GM12878 (cell line): Measurements from ENCODE around the gene FNDC3B. TPM values are rescaled to one million over a fixed set of nuclear protein-coding genes. Genes with fewer than 3 reads are reported as not detected.

Experiments
- ATAC-seq: fragments of 200-7000 bp; cut with Tn5 transposase; 3 replicates; pipeline ENCODE4 v1.9.1; 2020; ENCODE audit warnings: mild to moderate bottlenecking, moderate library complexity
- BruUV-seq: library from RNA; stranded (reverse); fragments of 400-500 nt; replicated peaks from 2 replicates; lab custom pipeline; 2021; lab: Mats Ljungman, UMichigan
- CTCF ChIA-PET: fragments of 300-600 bp; sonication (Branson Sonifier 250); formaldehyde crosslinking; extraction: SDS; loops from one replicate; lab custom pipeline; 2021; ENCODE audit warnings: inconsistent platforms; lab: Yijun Ruan, JAX
- POLR2A ChIA-PET: fragments of 350-600 bp; formaldehyde crosslinking; extraction: SDS; loops from one replicate; lab custom pipeline; 2021; ENCODE audit warnings: inconsistent platforms; lab: Charles Lee
- RAD21 ChIA-PET: fragments of 300-600 bp; sonication (Branson Sonifier 250); formaldehyde crosslinking; loops from one replicate; lab custom pipeline; 2023; ENCODE audit warnings: antibody characterized with exemption; ENCODE audit not compliant: unreplicated experiment; lab: Charles Lee
- SMC1A ChIA-PET: fragments of 300-600 bp; sonication (Branson Sonifier 250); formaldehyde crosslinking; loops from one replicate; lab custom pipeline; 2023; ENCODE audit not compliant: unreplicated experiment, uncharacterized antibody; lab: Charles Lee
- DNase-seq: peaks from one replicate; pipeline ENCODE4 v3.0.0-alpha.2; 2011; ENCODE audit warnings: low read depth, low spot score
- FAIRE-seq: peaks from 3 replicates; lab custom pipeline; 2011; peaks lifted over from hg19 to GRCh38; lab: Jason Lieb, UNC
- H2AFZ ChIP-seq: 2 replicates; pipeline ENCODE4 v1.6.0; 2011; ENCODE audit warnings: low read depth, low read length, control low read depth; ENCODE audit not compliant: control insufficient read depth
- H3K27ac ChIP-seq: 2 replicates; pipeline ENCODE4 v1.5.1; 2011; ENCODE audit warnings: control low read depth; ENCODE audit not compliant: control insufficient read depth, insufficient read depth
- H3K27me3 ChIP-seq, 2 experiments: replicated peaks in 1 of 2; 2 replicates each; pipeline versions ENCODE4 v1.6.0 to v1.6.1; 2011; ENCODE audit warnings: low read length in 1 of 2; ENCODE audit not compliant: control insufficient read depth in 2 of 2, insufficient read depth in 2 of 2
- H3K36me3 ChIP-seq, 2 experiments: 2 replicates each; pipeline ENCODE4 v1.5.1; 2011; ENCODE audit warnings: low read length in 1 of 2; ENCODE audit not compliant: control insufficient read depth in 2 of 2, insufficient read depth in 2 of 2
- H3K4me1 ChIP-seq: 2 replicates; pipeline ENCODE4 v1.6.1; 2011; ENCODE audit warnings: mild to moderate bottlenecking, low read length, moderate library complexity, mixed read lengths; ENCODE audit not compliant: control insufficient read depth, insufficient read depth
- H3K4me2 ChIP-seq: 2 replicates; pipeline ENCODE4 v1.6.0; 2011; ENCODE audit warnings: control low read depth; ENCODE audit not compliant: control insufficient read depth, insufficient read depth
- H3K4me3 ChIP-seq: fragments of 200-600 bp; sonication (generic); 2 replicates; pipeline ENCODE4 v1.5.1; 2016
- H3K79me2 ChIP-seq: 2 replicates; pipeline ENCODE4 v1.6.0; 2011; ENCODE audit warnings: low read length; ENCODE audit not compliant: control insufficient read depth, insufficient read depth
- H3K9ac ChIP-seq: 2 replicates; pipeline ENCODE4 v1.8.0; 2011; ENCODE audit warnings: low read length, control low read depth, mixed read lengths; ENCODE audit not compliant: control insufficient read depth, insufficient read depth
- H3K9me3 ChIP-seq: replicated peaks from 3 replicates; pipeline ENCODE4 v1.5.1; 2011; ENCODE audit warnings: mild to moderate bottlenecking, low read length; ENCODE audit not compliant: control insufficient read depth, insufficient read depth
- H4K20me1 ChIP-seq: 2 replicates; pipeline ENCODE4 v1.6.0; 2011; ENCODE audit not compliant: control insufficient read depth, insufficient read depth
- CREM ChIP-seq: IDR thresholded peaks from 2 replicates; pipeline ENCODE4 v1.6.1; 2014; ENCODE audit warnings: antibody characterized with exemption, low read depth
- EED ChIP-seq: sonication (generic); IDR thresholded peaks from 2 replicates; pipeline ENCODE4 v1.6.1; 2016; ENCODE audit warnings: antibody characterized with exemption, low read depth
- EP300 ChIP-seq, 2 experiments: fragments of 150-350 bp in 1 of 2; IDR thresholded peaks; 2 replicates each; pipeline ENCODE4 v1.6.1; 2011 to 2012; ENCODE audit warnings: low read depth in 2 of 2, low read length in 2 of 2, borderline replicate concordance in 1 of 2, improper control_type of control experiment in 1 of 2, inconsistent platforms in 1 of 2; ENCODE audit not compliant: control insufficient read depth in 1 of 2
- GATAD2B ChIP-seq: fragments of 450-650 bp; conservative IDR thresholded peaks from 2 replicates; pipeline ENCODE4 v1.6.1; 2017; ENCODE audit warnings: low read depth, mild to moderate bottlenecking, moderate library complexity
- NR2C1 ChIP-seq: fragments of 450-650 bp; IDR thresholded peaks from 2 replicates; pipeline ENCODE4 v1.6.1; 2017; ENCODE audit warnings: antibody characterized with exemption, mild to moderate bottlenecking, moderate library complexity
- PML ChIP-seq: IDR thresholded peaks from 2 replicates; pipeline ENCODE4 v1.6.1; 2012; ENCODE audit warnings: low read length, inconsistent platforms
- RB1 ChIP-seq: fragments of 450-650 bp; formaldehyde crosslinking; IDR thresholded peaks from 2 replicates; pipeline ENCODE4 v1.6.1; 2017; ENCODE audit warnings: mild to moderate bottlenecking, borderline replicate concordance
- SUPT20H ChIP-seq: IDR thresholded peaks from 2 replicates; pipeline ENCODE4 v1.6.1; 2011; ENCODE audit warnings: low read depth, mild to moderate bottlenecking, low read length, moderate library complexity, borderline replicate concordance; ENCODE audit not compliant: control insufficient read depth
- SUZ12 ChIP-seq: fragments of 200-600 bp; sonication (generic); IDR thresholded peaks from one replicate; pipeline ENCODE4 v1.6.1; 2018; ENCODE audit warnings: antibody characterized with exemption, mild to moderate bottlenecking; ENCODE audit not compliant: unreplicated experiment
- TAF1 ChIP-seq: IDR thresholded peaks from 2 replicates; pipeline ENCODE4 v1.6.1; 2011; ENCODE audit warnings: mild to moderate bottlenecking, low read depth, low read length, borderline replicate concordance
- TARDBP ChIP-seq: IDR thresholded peaks from 2 replicates; pipeline ENCODE4 v1.6.1; 2016; ENCODE audit warnings: borderline replicate concordance
- TCF3 ChIP-seq: IDR thresholded peaks from 2 replicates; pipeline ENCODE4 v1.6.1; 2012; ENCODE audit warnings: low read depth, mild to moderate bottlenecking, low read length, borderline replicate concordance; ENCODE audit not compliant: insufficient read depth
- WGBS: methylation state at CpG from one replicate; pipeline ENCODE4 v1.1.6; 2016; ENCODE audit warnings: low lambda C conversion rate; ENCODE audit not compliant: insufficient replicate concordance, insufficient coverage; ENCODE audit errors: missing lambda C conversion rate; 5-methylcytosine and 5-hydroxymethylcytosine counted together
- in situ Hi-C: fragments of 300-500 bp; cut with MboI; formaldehyde crosslinking; loops from 9 replicates; pipeline ENCODE4 v1.14.3; 2018; ENCODE audit warnings: mixed read lengths
- intact Hi-C: fragments of 100-400 bp; cut with micrococcal nuclease; formaldehyde crosslinking; loops from one replicate; pipeline ENCODE4 v1.14.2; 2022; ENCODE audit not compliant: unreplicated experiment
- polyA plus RNA-seq, 11 experiments: library from polyadenylated mRNA; depleted of rRNA in 4 of 11; unstranded in 6 of 11; stranded (reverse) in 5 of 11; fragments of >200 nt; fragmentation: Nextera tagmentation in 4 of 11; fragmentation: Illumina TruSeq in 1 of 11; extraction: Ambion mirVana in 4 of 11; extraction: Trizol in 1 of 11; gene quantifications; 1 replicate in 1 of 11; 2 replicates in 10 of 11; pipeline versions ENCODE4 v1.2.1 to v1.2.3, GENCODE V29; 2011 to 2016; ENCODE audit warnings: inconsistent platforms in 2 of 11, missing spikeins in 2 of 11, low read depth in 1 of 11
- total RNA-seq, 4 experiments: library from RNA; depleted of rRNA in 3 of 4; stranded (reverse); fragments of >200 nt in 3 of 4; fragmentation: Illumina TruSeq in 1 of 4; extraction: Trizol in 1 of 4; gene quantifications; 2 replicates each; pipeline versions ENCODE4 v1.2.1 to v1.2.3, GENCODE V29; 2013 to 2021
- TF ChIP-seq, protein P1 (sequence below): IDR thresholded peaks from 2 replicates; pipeline ENCODE4 v1.6.1; 2012; ENCODE audit warnings: low read depth, low read length, improper control_type of control experiment
- TF ChIP-seq, protein P2 (sequence below): fragments of 150-350 bp; IDR thresholded peaks from 2 replicates; pipeline ENCODE4 v1.6.1; 2016; ENCODE audit warnings: low read depth, low read length
- TF ChIP-seq, protein P3 (sequence below): fragments of 150-350 bp; IDR thresholded peaks from 2 replicates; pipeline ENCODE4 v1.6.1; 2014; ENCODE audit warnings: mild to moderate bottlenecking, low read depth, low read length
- TF ChIP-seq, protein P4 (sequence below): IDR thresholded peaks from 2 replicates; pipeline ENCODE4 v1.6.1; 2012; ENCODE audit warnings: low read length, inconsistent platforms

FNDC3B gene
- total and polyA plus RNA-seq, 10 of the 15 experiments (the other 5 are each of a cell fraction or from before 2014, with no cell fraction given): 7.9 to 35.0 (median 18.5) TPM

DNA sequence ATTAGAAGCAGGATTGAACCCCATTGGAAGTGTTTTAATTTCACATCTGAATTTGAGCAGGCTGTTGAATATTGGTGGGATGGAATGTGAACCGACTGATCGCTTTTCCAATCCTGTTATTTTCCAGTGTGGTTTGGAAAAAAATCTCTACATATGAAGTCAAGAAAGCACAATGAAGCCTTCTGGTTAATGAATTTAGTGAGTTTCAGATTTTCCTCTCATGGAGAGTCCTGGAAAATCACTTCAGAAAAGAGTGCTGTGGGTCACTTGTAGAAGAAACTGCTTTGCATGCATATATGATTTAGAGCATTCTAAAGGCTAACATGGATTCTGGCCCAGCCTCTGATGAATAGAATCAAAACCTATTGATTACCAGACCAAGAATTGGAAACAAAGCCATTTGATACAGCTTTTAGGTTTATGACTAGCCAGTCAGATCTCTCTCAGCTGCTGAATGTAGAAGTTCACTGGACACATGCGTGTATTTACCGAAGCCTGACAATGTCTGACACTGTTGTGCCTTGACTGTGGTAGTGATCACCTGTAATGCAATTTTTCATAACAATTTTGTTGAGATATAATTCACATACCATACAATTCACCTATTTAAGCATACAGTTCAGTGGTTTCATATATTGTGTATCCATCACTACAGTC lies 121.9 kb downstream of the FNDC3B start (continued):
- TF ChIP-seq EP300 (IDR thresholded peaks at IDR 0.05; ENCODE audit: borderline replicate concordance in 1 of 2, control insufficient read depth in 1 of 2, low read depth in 2 of 2, low read length in 2 of 2) (no peak), TCF3 (no peak), CREM (no peak), NR2C1 (no peak), GATAD2B (no peak), PML (no peak)
- TF ChIP-seq, protein P1, sequence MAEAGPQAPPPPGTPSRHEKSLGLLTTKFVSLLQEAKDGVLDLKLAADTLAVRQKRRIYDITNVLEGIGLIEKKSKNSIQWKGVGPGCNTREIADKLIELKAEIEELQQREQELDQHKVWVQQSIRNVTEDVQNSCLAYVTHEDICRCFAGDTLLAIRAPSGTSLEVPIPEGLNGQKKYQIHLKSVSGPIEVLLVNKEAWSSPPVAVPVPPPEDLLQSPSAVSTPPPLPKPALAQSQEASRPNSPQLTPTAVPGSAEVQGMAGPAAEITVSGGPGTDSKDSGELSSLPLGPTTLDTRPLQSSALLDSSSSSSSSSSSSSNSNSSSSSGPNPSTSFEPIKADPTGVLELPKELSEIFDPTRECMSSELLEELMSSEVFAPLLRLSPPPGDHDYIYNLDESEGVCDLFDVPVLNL: no peak

DNA sequence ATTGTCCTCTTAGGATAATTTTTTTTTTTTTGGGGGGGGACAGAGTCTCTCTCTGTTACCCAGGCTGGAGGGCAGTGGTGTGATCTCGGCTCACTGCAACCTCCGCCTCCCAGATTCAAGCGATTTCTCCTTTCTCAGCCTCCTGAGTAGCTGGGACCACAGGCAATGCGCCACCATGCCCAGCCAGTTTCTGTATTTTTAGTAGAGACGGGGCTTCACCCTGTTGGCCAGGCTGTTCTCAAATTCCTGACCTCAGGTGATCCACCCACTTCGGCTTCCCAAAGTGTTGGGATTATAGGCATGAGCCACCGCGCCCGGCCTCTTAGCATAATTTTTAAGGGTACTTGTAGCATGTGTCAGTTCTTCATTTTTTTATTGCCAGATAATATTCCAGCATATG lies 122.6 kb downstream of the FNDC3B start:
- peaks cover 7% of the 10 kb centered on the region for H3K4me1 ChIP-seq
- ATAC-seq (no peak), DNase-seq (no peak), FAIRE-seq (no peak)
- ChIA-PET RAD21 (interaction anchor here (0.7 to 1.6 kb wide), 3 partner anchors 11 to 23 kb away, joined by 3 to 7 read pairs (median 3); no protein-coding TSS in a partner anchor), POLR2A (no interaction called here), SMC1A (interaction anchor here (1.2 to 23.2 kb wide), 2 partner anchors 9 to 15 kb away, joined by 3 to 441 read pairs; no protein-coding TSS in a partner anchor), CTCF (interaction anchor here (0.6 to 1.3 kb wide), 4 partner anchors 10 to 472 kb away, joined by 3 to 5 read pairs (median 3); no protein-coding TSS in a partner anchor)
- no peak overlapping the region for H2AFZ ChIP-seq
- no TSS peak for BruUV-seq
- H3K36me3 ChIP-seq: no peaks in the 10 kb centered on the region; a peak in 1 of 4 replicates
- intact Hi-C loops (no loop called here), in situ Hi-C loops (no loop called here)
- H4K20me1 ChIP-seq: no peaks in the 10 kb centered on the region
- H3K4me2 ChIP-seq: no peak overlapping the region
- no peak overlapping the region for H3K27ac ChIP-seq
- peaks cover 25% of the 10 kb centered on the region for H3K79me2 ChIP-seq
- no peaks in the 10 kb centered on the region; the same call in 1 of the 3 replicates for H3K9me3 ChIP-seq
- 94% methylated on average over 9 of the region's 9 CpGs for WGBS
- no peak overlapping the region for H3K4me3 ChIP-seq
- H3K9ac ChIP-seq: no peak overlapping the region
- H3K27me3 ChIP-seq: no peaks in the 10 kb centered on the region
- TF ChIP-seq RB1 (no peak), TAF1 (no peak), SUZ12 (no peak), EED (no peak), SUPT20H (no peak), TARDBP (no peak)
- TF ChIP-seq, protein P2, sequence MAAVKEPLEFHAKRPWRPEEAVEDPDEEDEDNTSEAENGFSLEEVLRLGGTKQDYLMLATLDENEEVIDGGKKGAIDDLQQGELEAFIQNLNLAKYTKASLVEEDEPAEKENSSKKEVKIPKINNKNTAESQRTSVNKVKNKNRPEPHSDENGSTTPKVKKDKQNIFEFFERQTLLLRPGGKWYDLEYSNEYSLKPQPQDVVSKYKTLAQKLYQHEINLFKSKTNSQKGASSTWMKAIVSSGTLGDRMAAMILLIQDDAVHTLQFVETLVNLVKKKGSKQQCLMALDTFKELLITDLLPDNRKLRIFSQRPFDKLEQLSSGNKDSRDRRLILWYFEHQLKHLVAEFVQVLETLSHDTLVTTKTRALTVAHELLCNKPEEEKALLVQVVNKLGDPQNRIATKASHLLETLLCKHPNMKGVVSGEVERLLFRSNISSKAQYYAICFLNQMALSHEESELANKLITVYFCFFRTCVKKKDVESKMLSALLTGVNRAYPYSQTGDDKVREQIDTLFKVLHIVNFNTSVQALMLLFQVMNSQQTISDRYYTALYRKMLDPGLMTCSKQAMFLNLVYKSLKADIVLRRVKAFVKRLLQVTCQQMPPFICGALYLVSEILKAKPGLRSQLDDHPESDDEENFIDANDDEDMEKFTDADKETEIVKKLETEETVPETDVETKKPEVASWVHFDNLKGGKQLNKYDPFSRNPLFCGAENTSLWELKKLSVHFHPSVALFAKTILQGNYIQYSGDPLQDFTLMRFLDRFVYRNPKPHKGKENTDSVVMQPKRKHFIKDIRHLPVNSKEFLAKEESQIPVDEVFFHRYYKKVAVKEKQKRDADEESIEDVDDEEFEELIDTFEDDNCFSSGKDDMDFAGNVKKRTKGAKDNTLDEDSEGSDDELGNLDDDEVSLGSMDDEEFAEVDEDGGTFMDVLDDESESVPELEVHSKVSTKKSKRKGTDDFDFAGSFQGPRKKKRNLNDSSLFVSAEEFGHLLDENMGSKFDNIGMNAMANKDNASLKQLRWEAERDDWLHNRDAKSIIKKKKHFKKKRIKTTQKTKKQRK: no peak
- TF ChIP-seq, protein P3, sequence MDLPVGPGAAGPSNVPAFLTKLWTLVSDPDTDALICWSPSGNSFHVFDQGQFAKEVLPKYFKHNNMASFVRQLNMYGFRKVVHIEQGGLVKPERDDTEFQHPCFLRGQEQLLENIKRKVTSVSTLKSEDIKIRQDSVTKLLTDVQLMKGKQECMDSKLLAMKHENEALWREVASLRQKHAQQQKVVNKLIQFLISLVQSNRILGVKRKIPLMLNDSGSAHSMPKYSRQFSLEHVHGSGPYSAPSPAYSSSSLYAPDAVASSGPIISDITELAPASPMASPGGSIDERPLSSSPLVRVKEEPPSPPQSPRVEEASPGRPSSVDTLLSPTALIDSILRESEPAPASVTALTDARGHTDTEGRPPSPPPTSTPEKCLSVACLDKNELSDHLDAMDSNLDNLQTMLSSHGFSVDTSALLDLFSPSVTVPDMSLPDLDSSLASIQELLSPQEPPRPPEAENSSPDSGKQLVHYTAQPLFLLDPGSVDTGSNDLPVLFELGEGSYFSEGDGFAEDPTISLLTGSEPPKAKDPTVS: no peak
- TF ChIP-seq, protein P4, sequence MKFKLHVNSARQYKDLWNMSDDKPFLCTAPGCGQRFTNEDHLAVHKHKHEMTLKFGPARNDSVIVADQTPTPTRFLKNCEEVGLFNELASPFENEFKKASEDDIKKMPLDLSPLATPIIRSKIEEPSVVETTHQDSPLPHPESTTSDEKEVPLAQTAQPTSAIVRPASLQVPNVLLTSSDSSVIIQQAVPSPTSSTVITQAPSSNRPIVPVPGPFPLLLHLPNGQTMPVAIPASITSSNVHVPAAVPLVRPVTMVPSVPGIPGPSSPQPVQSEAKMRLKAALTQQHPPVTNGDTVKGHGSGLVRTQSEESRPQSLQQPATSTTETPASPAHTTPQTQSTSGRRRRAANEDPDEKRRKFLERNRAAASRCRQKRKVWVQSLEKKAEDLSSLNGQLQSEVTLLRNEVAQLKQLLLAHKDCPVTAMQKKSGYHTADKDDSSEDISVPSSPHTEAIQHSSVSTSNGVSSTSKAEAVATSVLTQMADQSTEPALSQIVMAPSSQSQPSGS: no peak
